Measurements from ENCODE around the gene SLC52A1.

The SLC52A1 gene

GRCh38 chr17:5023588-5024147 is 11.6 kb downstream of the SLC52A1 start:
- TF ChIP-seq CTCF (conservative IDR thresholded peaks at IDR 0.05; ENCODE audit: low read depth): no peak

GRCh38 chr17:5022171-5022711 is 13.0 kb downstream of the SLC52A1 start:
- ChIA-PET CTCF (interaction anchor here (0.9 kb wide), 1 partner anchor 40 kb away, joined by 5 read pairs; no protein-coding TSS in a partner anchor), POLR2A (ENCODE audit: low non-redundant PET) (no interaction called here)
- no peak for TF ChIP-seq CTCF (conservative IDR thresholded peaks at IDR 0.05; ENCODE audit: low read depth)
- H3K27ac ChIP-seq: no peak overlapping the region; the same call in 1 of the 2 replicates
- DNase-seq (ENCODE audit: low spot score): no peak

More at GRCh38 chr17:5023588-5024147, 11.6 kb downstream of the SLC52A1 start:
- no peak for DNase-seq (ENCODE audit: low spot score)
- ChIA-PET CTCF (no interaction called here), POLR2A (ENCODE audit: low non-redundant PET) (no interaction called here)
- H3K27ac ChIP-seq: no peak overlapping the region

- no peak for TF ChIP-seq CTCF (conservative IDR thresholded peaks at IDR 0.05; ENCODE audit: low read depth)
- POLR2A ChIA-PET (ENCODE audit: low non-redundant PET): no interaction called here
- DNase-seq (ENCODE audit: low spot score): no peak
- H3K27ac ChIP-seq: peak overlapping the region; percentile 16; the same call in 1 of the 2 replicates
- CTCF ChIA-PET: no interaction called here
These were observed 14.7 kb downstream of the SLC52A1 start for GRCh38 chr17:5020502-5021023.

- POLR2A ChIA-PET (ENCODE audit: low non-redundant PET): no interaction called here
- CTCF ChIA-PET: interaction anchor here (0.6 kb wide), 1 partner anchor 58 kb away, joined by 3 read pairs; no protein-coding TSS in a partner anchor
- H3K27ac ChIP-seq: no peak overlapping the region; the same call in 1 of the 2 replicates
- peak; percentile 32 for DNase-seq (ENCODE audit: low spot score)
- no peak for TF ChIP-seq CTCF (conservative IDR thresholded peaks at IDR 0.05; ENCODE audit: low read depth)
These were observed 15.7 kb downstream of the SLC52A1 start for GRCh38 chr17:5019475-5019956.

- no peak for TF ChIP-seq CTCF (conservative IDR thresholded peaks at IDR 0.05; ENCODE audit: low read depth)
- ChIA-PET POLR2A (ENCODE audit: low non-redundant PET) (no interaction called here), CTCF (interaction anchor here (1.1 kb wide), 1 partner anchor 16 kb away, joined by 4 read pairs; no protein-coding TSS in a partner anchor)
These were observed 20.9 kb downstream of the SLC52A1 start for GRCh38 chr17:5014357-5014756.

GRCh38 chr17:5011928-5012327 is 23.3 kb downstream of the SLC52A1 start:
- no peak for DNase-seq (ENCODE audit: low spot score)
- ChIA-PET CTCF (no interaction called here), POLR2A (ENCODE audit: low non-redundant PET) (no interaction called here)
- no peak for TF ChIP-seq CTCF (conservative IDR thresholded peaks at IDR 0.05; ENCODE audit: low read depth)
- H3K27ac ChIP-seq: peak overlapping the region; percentile 37

More at GRCh38 chr17:5014357-5014756, 20.9 kb downstream of the SLC52A1 start:
- DNase-seq (ENCODE audit: low spot score): no peak
- H3K27ac ChIP-seq: peak overlapping the region; percentile 14; the same call in 1 of the 2 replicates
